ENCODE data around the gene MATN1.
"Not testable (repeated sequence)": the region's sequence is repeated elsewhere in the genome, so short reads cannot be mapped to it uniquely, and the experiment has no call there.

MATN1 gene

GRCh38 chr1:30768159-30768829, 44.9 kb upstream of the MATN1 start:
- Histone ChIP-seq H3K4me3 (IDR thresholded peaks at IDR 0.05; ENCODE audit: insufficient read depth, low read depth, low read length) (no peak overlapping the region), H3K9ac (no peak overlapping the region), H3K27ac (no peak overlapping the region), H3K79me2 (ENCODE audit: insufficient read depth, low read depth) (no peaks in the 10 kb centered on the region), H3K4me1 (ENCODE audit: low read depth, poor library complexity, severe bottlenecking) (no peaks in the 10 kb centered on the region), H2AFZ (ENCODE audit: low read depth) (no peak overlapping the region), H3K4me2 (no peak overlapping the region), H3K27me3 (ENCODE audit: insufficient read depth, low read depth) (no peaks in the 10 kb centered on the region; the same call in 1 of the 2 replicates), H4K20me1 (ENCODE audit: insufficient read depth) (no peaks in the 10 kb centered on the region), H3K36me3 (ENCODE audit: insufficient read depth) (no peaks in the 10 kb centered on the region)
- no peak for TF ChIP-seq CTCF (conservative IDR thresholded peaks at IDR 0.05; ENCODE audit: low read depth, low read length)

GRCh38 chr1:30766948-30767347, 43.6 kb upstream of the MATN1 start:
- peaks cover 12% of the 10 kb centered on the region for H3K4me1 ChIP-seq (ENCODE audit: low read depth, poor library complexity, severe bottlenecking)
- not testable (repeated sequence) for H3K79me2 ChIP-seq (ENCODE audit: insufficient read depth, low read depth); H3K9ac ChIP-seq; H3K36me3 ChIP-seq (ENCODE audit: insufficient read depth); H4K20me1 ChIP-seq (ENCODE audit: insufficient read depth); H2AFZ ChIP-seq (ENCODE audit: low read depth); H3K4me2 ChIP-seq; H3K4me3 ChIP-seq (IDR thresholded peaks at IDR 0.05; ENCODE audit: insufficient read depth, low read depth, low read length); H3K27ac ChIP-seq; H3K27me3 ChIP-seq (ENCODE audit: insufficient read depth, low read depth)

GRCh38 chr1:30765556-30766434, 42.4 kb upstream of the MATN1 start:
- Histone ChIP-seq H3K36me3 (ENCODE audit: insufficient read depth) (no peaks in the 10 kb centered on the region), H2AFZ (ENCODE audit: low read depth) (no peak overlapping the region), H3K27me3 (ENCODE audit: insufficient read depth, low read depth) (no peaks in the 10 kb centered on the region; the same call in 1 of the 2 replicates), H3K27ac (no peak overlapping the region), H4K20me1 (ENCODE audit: insufficient read depth) (no peaks in the 10 kb centered on the region), H3K4me3 (IDR thresholded peaks at IDR 0.05; ENCODE audit: insufficient read depth, low read depth, low read length) (no peak overlapping the region), H3K9ac (no peak overlapping the region), H3K4me2 (no peak overlapping the region), H3K79me2 (ENCODE audit: insufficient read depth, low read depth) (no peaks in the 10 kb centered on the region), H3K4me1 (ENCODE audit: low read depth, poor library complexity, severe bottlenecking) (peaks cover 13% of the 10 kb centered on the region)
- TF ChIP-seq CTCF (conservative IDR thresholded peaks at IDR 0.05; ENCODE audit: low read depth, low read length): no peak

GRCh38 chr1:30764939-30765555, 41.7 kb upstream of the MATN1 start:
- Histone ChIP-seq H3K4me1 (ENCODE audit: low read depth, poor library complexity, severe bottlenecking) (peaks cover 13% of the 10 kb centered on the region), H3K9ac (no peak overlapping the region), H3K79me2 (ENCODE audit: insufficient read depth, low read depth) (no peaks in the 10 kb centered on the region), H3K36me3 (ENCODE audit: insufficient read depth) (no peaks in the 10 kb centered on the region), H3K27ac (no peak overlapping the region), H3K27me3 (ENCODE audit: insufficient read depth, low read depth) (no peaks in the 10 kb centered on the region; the same call in 1 of the 2 replicates), H2AFZ (ENCODE audit: low read depth) (no peak overlapping the region), H4K20me1 (ENCODE audit: insufficient read depth) (no peaks in the 10 kb centered on the region), H3K4me2 (no peak overlapping the region), H3K4me3 (IDR thresholded peaks at IDR 0.05; ENCODE audit: insufficient read depth, low read depth, low read length) (no peak overlapping the region)
- no peak for TF ChIP-seq CTCF (conservative IDR thresholded peaks at IDR 0.05; ENCODE audit: low read depth, low read length)

All from KMS-11 (cell line).